Measurements from ENCODE around the gene SYT12. TPM values are rescaled to one million over a fixed set of nuclear protein-coding genes. Genes with fewer than 3 reads are reported as not detected.

SYT12 gene
- total RNA-seq, 4 donors from 2014 or later, result 0.04 TPM; not detected in 3

GRCh38 chr11:67031791-67032561, 9.0 kb downstream of the SYT12 start:
- WGBS, 2 donors (ENCODE audit: low coverage in 1 of 2), result 71 to 80% methylated on average over 13 to 16 of the region's 23 CpGs
- no peak for TF ChIP-seq POLR2AphosphoS5 (IDR thresholded peaks at IDR 0.05)

GRCh38 chr11:67032830-67033551, 10.1 kb downstream of the SYT12 start:
- Histone ChIP-seq H3K27ac (no peak overlapping the region), H3K4me1 (peaks cover 0 to 9% (median 0%) of the 10 kb centered on the region in 3 donors), H3K4me3 (no peak overlapping the region), H3K27me3 (no peaks in the 10 kb centered on the region), H3K9me3 (no peaks in the 10 kb centered on the region), H3K36me3 (no peaks in the 10 kb centered on the region)
- 54 to 58% methylated on average over 6 to 10 of the region's 12 CpGs for WGBS, 2 donors (ENCODE audit: low coverage in 1 of 2)
- TF ChIP-seq EP300 (IDR thresholded peaks at IDR 0.05) (no peak), POLR2A (IDR thresholded peaks at IDR 0.05) (no peak)
- no peak for ATAC-seq

More at GRCh38 chr11:67031791-67032561, 9.0 kb downstream of the SYT12 start:
- no peak for ATAC-seq
- Histone ChIP-seq H3K36me3 (no peaks in the 10 kb centered on the region), H3K27me3 (no peaks in the 10 kb centered on the region), H3K27ac (no peak overlapping the region), H3K4me1 (peaks cover 0 to 9% (median 0%) of the 10 kb centered on the region in 3 donors), H3K4me3 (no peak overlapping the region), H3K9me3 (no peaks in the 10 kb centered on the region)

GRCh38 chr11:67033661-67034166, 10.8 kb downstream of the SYT12 start:
- WGBS, 2 donors (ENCODE audit: low coverage in 1 of 2), result 40% methylated on average over 1 of the region's 8 CpGs; no CpG with 5 or more reads in 1 of the 2 donors
- peaks cover 0 to 9% (median 0%) of the 10 kb centered on the region in 3 donors for H3K4me1 ChIP-seq
- H3K4me3 ChIP-seq, result no peak overlapping the region
- ATAC-seq, result no peak
- TF ChIP-seq EP300 (IDR thresholded peaks at IDR 0.05), result no peak
- no peak for TF ChIP-seq POLR2A (IDR thresholded peaks at IDR 0.05)
- TF ChIP-seq CTCF (IDR thresholded peaks at IDR 0.05), result no peak
- no peak for TF ChIP-seq POLR2AphosphoS5 (IDR thresholded peaks at IDR 0.05)
- no peaks in the 10 kb centered on the region for H3K9me3 ChIP-seq
- no peaks in the 10 kb centered on the region for H3K36me3 ChIP-seq
- H3K27me3 ChIP-seq, result no peaks in the 10 kb centered on the region
- no peak overlapping the region for H3K27ac ChIP-seq

- Histone ChIP-seq H3K27ac (no peak overlapping the region), H3K27me3 (no peaks in the 10 kb centered on the region), H3K4me3 (no peak overlapping the region), H3K9me3 (no peaks in the 10 kb centered on the region), H3K4me1 (peaks cover 0 to 9% (median 0%) of the 10 kb centered on the region in 3 donors), H3K36me3 (no peaks in the 10 kb centered on the region)
- WGBS, 2 donors (ENCODE audit: low coverage in 1 of 2), result 64 to 94% methylated on average over 3 to 6 of the region's 6 CpGs
- no peak for ATAC-seq
- TF ChIP-seq POLR2AphosphoS5 (IDR thresholded peaks at IDR 0.05) (no peak), CTCF (IDR thresholded peaks at IDR 0.05) (no peak), POLR2A (IDR thresholded peaks at IDR 0.05) (no peak), EP300 (IDR thresholded peaks at IDR 0.05) (no peak)
These were observed 11.4 kb downstream of the SYT12 start for GRCh38 chr11:67034350-67034749.

- no peak for ATAC-seq
- Histone ChIP-seq H3K27me3 (peaks cover 27% of the 10 kb centered on the region), H3K27ac (no peak overlapping the region), H3K4me3 (no peak overlapping the region), H3K36me3 (no peaks in the 10 kb centered on the region), H3K9me3 (no peaks in the 10 kb centered on the region), H3K4me1 (no peaks in the 10 kb centered on the region)
- WGBS, 2 donors (ENCODE audit: low coverage in 1 of 2), result 55 to 60% methylated on average over 2 to 6 of the region's 12 CpGs
- TF ChIP-seq EP300 (IDR thresholded peaks at IDR 0.05), result no peak
- no peak for TF ChIP-seq POLR2AphosphoS5 (IDR thresholded peaks at IDR 0.05)
- TF ChIP-seq CTCF (IDR thresholded peaks at IDR 0.05), result no peak
- no peak for TF ChIP-seq POLR2A (IDR thresholded peaks at IDR 0.05)
These were observed 17.2 kb downstream of the SYT12 start for GRCh38 chr11:67040147-67040546.

Data from gastroesophageal sphincter (tissue), 4 donors.